ENCODE results near the gene CNOT4.

The CNOT4 gene

GRCh38 chr7:135320268-135320667, 189.6 kb downstream of the CNOT4 start:
- DNase-seq: no peak

- no peak for DNase-seq
Observed at GRCh38 chr7:135317676-135318325, 192.1 kb downstream of the CNOT4 start.

GRCh38 chr7:135316648-135317313, 193.1 kb downstream of the CNOT4 start:
- DNase-seq: no peak

- no peak for DNase-seq
Observed at GRCh38 chr7:135313971-135314370, 195.9 kb downstream of the CNOT4 start.
